Measurements from ENCODE around the gene TRIP4.
"Not testable (repeated sequence)": the region's sequence is repeated elsewhere in the genome, so short reads cannot be mapped to it uniquely, and the experiment has no call there.

TRIP4 gene

DNA sequence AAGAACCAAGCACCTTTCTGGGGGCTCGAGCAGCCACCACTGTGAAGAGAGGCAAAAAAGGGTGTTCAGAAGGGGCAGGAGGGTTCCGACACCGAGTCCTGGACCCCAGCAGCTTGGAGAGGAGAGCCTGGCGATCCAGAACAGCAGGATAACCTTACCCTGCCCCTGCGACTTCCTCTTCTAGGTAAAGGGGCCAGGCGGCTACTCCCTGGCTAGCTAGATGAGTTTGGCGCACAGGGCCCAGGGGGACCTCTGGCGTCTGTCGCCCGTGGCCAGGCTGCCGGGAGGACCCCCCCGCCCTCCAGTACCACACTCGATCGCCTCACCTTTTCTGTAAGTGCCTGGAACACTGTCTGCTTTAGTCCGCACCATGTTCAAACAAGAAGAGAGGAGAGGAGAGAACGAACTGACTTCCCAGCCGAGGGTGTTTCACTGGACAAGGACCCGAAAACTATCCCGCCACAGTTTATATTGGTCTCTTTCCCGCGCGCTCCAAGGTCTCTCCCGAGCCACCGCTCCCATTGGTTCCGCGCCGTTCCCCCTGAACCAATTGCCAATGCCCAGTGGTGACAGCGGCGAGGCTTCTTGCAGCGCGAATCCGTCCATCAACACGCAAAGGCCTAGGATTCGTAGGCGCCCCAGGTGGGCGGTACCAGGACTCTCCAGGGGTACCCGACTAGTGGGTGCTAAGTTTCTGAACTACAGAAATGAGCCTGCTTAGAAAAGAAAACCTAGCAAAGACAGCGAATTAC is 6.5 kb upstream of the TRIP4 start, which contains the start of gene PCLAF:
PCLAF (minus strand) TSS at position 442 of the 752 bp plus-strand sequence; CDS start at position 372, 70 bp downstream.
- DNase-seq (ENCODE audit: low read depth) = peak; percentile 94

DNA sequence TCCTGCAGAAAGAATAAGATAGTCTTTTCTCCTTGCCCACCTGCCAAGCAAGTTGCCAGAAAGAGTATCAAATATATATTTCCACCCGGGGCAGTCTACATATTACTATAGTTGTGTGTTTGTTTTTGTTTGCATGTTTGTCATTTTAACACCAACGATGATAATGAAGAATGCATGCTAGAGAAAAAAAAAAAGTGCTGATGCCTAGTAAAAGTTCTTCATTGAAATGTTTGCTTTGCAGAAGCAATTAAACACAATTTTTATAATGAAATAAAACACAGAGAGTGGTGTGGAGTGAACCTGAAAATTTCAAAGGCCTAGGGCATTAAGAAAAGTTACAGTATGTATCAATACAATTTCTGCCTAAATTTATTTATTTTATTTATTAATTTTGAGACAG is 3.9 kb upstream of the TRIP4 start:
- no peak for DNase-seq (ENCODE audit: low read depth)

DNA sequence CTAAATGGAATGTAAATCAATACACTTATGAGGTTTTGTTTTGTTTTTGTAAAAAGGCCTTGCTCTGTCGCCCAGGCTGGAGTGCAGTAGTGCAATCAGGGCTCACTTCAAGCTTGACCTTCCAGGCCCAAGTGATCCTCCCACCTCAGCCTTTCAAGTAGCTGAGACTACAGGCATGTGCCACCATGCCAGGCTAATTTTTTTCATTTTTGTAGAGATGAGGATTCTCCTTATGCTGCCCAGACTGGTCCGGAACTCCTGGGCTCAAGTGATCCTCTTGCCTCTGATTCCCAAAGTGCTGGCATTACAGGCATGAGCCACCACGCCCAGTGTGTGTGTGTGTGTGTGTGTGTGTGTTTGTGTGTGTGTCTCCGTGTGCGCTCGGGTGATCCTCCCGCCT is 1.3 kb upstream of the TRIP4 start:
- no peak for DNase-seq (ENCODE audit: low read depth)

DNA sequence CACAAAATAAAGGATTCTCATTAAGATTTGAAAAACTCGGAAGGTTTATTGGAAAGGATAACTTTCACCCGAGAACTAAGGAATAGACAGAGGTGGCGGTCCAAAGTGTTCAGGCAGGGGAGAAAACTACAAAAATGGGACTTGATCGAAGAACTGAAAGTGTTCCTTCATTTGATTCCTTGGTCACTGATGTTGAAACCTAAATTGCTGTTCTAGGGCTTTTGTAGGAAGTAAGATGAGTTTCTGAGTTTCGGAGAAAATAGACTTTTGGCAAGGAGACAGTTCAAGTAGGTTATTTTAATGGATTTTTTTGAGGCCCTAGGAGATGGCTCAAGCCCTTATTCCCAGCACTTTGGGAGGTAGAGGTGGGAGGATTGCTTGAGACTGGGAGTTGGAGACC is 1.4 kb downstream of the TRIP4 start:
- DNase-seq (ENCODE audit: low read depth) = no peak

DNA sequence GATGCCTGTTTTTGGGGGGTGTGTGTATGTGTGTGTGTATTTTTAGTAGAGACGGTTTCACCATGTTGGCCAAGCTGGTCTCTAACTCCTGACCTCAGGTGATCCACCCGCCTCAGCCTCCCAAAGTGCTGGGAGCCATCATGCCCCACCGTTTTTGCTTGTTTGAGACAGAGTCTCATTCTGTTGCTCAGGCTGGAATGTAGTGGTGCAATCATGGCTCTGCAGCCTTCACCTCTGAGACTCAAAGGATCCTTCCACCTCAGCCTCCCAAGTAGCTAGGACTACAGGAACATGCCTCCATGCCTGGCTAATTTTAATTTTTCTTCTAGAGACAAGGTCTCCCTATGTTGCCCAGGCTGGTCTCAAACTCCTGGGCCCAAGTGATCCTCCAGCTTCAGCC is 4.8 kb downstream of the TRIP4 start:
- DNase-seq (ENCODE audit: low read depth) = not testable (repeated sequence)

DNA sequence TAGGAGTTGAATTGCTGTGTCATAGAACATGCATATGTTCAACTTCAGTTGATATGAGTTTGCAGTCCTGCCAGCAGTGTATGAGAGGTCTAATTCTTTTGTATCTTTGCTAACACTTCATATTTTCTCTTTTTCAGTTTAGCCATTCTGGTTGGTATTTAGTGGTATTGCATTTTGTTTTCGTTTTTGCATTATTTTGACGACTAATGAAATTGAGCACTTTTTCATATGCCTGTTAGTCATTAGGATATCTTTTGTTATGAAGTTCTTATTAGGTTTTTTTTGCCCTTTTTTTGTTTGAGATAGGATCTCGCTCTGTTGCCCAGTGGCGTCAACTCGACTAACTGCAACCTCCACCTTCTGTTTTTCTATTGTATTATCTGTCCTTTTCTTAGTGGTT is 9.2 kb downstream of the TRIP4 start:
- DNase-seq (ENCODE audit: low read depth) = no peak

DNA sequence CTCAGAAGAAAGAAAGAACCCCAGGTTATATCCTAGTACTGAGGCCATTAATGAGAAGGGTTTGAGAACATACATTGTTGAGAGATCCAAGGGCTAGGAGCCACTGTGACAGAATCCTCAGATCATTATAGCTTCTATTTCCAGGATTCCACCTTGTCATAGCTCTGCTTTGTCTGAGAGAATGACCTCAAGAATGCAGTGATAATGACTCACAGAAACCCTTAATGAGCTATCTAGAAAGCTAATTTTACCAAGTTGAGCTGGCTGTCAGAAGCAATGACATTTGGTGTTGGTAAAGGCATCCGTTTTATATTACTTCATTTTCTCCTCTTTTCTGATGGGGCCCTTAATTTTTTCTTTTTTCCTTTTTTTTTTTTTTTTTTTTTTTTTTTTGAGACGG is 10.9 kb downstream of the TRIP4 start:
- DNase-seq (ENCODE audit: low read depth) = no peak

DNA sequence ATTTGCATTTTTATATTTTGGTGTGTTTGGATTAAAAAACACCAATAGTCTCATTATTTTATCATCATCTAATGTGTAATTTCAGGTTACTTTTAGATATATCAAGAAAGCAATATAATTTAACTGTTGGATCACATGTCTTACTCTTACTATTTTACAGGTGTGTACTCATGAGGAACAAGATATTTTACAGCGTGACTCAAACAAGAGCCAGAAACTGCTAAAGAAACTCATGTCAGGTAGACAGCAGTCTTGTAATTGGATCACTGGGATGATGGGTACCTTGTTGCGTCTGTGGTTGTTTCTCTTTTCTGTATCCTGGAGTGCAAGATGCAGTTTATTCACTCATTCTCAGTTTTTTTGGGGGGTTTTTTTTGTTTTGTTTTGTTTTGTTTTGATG is 12.9 kb downstream of the TRIP4 start:
- no peak for DNase-seq (ENCODE audit: low read depth)

DNA sequence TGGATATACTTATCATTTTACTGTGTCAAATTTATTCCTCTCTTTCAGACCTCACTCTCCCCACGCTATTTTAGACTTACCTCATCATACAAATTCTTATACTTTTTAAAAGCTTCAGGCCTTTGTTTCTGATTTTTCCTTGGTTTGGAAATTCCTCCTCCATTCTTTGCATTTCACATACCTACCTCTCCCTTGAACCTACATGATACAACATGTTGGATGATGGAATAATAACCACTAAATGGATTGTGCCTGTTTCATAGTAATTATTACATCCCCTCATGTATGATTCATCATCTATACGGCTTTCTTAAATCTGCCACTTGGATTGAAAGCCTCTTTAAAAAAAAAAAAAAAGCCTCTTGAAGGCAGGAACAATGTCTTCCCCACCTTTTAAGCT is 24.6 kb downstream of the TRIP4 start:
- DNase-seq (ENCODE audit: low read depth) = no peak

DNA sequence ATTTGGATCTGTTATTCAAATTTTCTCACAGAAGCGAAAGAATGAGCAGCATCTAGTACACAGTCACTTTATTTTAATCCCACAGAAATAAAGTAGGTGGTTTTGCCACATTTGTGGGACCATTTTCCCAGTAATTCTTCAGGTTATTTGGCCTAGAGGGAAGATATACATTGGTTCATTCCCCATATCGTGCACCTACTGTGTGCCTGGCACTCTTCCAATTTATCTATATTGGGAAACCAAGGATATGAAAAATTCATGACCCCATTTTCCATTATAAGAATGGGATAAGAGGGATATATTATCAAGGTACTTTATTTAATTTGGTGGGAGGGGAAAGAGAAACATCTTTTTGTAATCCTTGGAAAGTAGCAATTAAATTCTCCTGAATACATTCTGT is 35.1 kb downstream of the TRIP4 start:
- DNase-seq (ENCODE audit: low read depth) = no peak

DNA sequence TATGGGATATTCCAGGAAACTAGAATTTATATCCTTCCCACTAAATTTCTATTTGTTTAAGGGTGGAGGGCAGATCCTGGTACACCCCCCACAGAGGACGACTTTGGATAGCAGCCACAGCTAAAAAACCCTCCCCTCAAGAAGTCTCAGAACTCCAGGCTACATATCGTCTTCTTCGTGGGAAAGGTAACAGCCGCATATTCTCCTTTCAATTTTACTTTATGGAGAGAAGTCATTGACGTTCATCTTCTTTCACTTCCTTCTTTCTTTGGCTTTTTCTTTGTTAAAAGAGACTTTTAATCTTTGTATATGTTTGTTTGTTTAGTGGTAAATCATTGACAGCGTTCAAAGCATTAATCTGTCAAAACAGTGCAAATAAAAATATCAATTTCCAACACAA is 36.3 kb downstream of the TRIP4 start:
- DNase-seq (ENCODE audit: low read depth) = no peak

DNA sequence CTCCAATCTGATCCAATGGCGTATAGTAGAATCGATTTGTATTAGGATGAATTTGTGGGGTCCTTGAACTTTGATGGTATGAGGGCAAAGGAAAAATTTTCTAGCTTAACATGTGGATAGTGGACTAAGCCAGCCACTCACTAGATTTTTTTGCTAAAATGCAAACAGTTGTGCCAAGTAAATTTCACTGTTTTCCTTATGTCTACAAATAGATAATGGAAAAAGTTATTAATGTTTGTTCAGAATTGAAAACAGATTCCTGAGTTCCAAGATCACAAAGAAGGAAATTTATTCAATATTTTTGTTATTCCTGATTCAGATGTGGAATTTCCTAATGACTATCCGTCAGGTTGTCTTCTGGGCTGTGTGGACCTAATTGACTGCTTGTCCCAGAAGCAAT is 37.6 kb downstream of the TRIP4 start:
- no peak for DNase-seq (ENCODE audit: low read depth)

DNA sequence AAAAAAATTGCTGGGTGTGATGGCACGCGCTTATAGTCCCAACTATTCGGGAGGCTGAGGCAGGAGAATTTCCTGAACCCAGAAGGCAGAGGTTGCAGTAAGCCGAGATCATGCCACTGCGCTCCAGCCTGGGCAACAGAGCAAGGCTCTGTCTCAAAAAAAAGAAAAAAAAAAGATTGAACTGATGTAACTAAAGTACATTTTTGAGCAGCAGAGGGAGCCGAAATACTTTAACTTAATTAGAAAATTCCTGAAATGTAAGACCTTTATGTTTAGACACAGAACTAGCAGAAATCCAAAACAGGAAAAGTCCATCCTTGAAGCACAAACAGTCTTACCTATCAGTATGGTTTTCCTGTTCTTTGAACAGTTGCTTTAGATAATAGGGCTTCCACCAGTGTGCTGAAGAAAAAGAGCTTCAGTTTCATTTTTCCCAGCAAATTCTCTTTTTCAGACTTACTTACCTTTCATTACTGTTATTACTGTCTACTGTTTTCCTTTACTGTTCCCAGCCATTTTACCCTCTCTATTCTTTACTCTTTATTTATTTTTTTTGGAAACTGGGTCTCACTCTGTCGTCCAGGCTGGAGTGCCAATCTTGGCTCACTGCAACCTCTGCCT is 39.3 kb downstream of the TRIP4 start:
- no peak for DNase-seq (ENCODE audit: low read depth)

DNA sequence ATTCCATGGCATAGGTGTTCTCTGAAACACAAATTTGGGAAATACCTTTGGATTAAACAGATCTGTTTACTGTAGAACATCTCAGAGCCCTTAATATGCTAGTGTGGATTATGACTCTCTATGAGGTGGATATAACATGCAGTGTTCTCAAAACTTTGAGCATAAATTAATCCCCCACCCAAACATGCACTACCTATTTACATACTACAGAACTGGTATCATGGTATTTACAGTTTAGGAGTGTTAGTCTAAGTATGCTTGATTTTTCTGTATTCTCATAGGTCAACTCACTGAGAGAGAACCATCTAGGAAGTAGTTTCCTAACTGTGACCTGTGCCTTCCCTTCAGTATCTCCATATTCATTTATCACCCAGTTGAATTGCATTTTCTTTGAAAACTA is 41.8 kb downstream of the TRIP4 start:
- DNase-seq (ENCODE audit: low read depth) = no peak

DNA sequence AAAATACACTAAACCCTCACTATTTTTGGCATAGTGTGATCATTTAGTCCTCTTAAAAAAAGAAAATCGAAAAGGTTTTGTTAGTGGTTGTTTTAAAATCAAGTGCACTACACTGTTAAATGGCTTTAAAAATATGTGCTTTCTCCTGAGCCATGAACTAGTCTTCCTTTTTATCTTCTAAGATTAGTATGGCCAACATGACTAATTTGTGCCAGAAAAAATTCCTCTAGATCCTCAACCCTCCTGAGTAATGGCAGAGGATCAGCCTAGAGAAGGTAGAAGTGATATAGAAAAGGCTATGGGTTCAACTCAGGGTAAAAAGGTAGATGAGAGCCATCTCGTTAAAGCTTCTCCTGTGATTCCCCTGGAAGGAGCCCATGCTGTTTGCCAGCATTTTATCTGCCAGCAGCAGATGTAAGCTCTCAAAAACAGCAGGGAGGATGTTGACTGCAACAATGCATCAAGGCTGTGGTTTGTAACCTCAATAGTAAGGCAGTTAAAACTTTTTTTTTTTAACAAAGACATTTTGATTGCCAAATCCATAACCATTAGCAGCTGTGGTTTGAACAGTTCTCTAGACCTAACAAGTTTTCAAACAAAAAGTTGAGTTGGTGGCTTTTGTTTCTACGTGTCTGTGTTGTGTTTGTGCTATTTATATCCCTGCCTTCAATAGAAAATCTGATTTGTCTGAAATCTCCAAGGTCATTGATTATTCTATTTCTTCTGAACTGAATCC is 42.5 kb downstream of the TRIP4 start:
- no peak for DNase-seq (ENCODE audit: low read depth)

DNA sequence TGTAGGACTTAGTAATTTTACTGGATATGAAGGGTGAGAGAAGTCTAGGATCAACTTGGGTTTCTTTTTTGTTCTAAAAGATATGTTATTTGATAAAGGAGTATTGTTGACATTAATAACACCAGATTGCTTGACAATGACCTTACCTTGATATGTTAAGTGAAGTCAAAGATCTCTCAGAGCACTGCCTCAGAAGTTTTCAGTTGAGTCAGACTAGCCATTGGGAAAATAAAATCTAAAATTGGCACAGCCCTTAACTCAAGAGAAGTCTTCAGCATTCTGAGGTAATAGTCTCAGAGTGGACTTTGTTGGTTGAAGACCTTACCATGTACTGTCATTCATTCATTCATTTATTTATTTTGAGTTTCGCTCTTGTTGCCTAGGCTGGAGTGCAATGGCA is 50.3 kb downstream of the TRIP4 start:
- DNase-seq (ENCODE audit: low read depth) = no peak

DNA sequence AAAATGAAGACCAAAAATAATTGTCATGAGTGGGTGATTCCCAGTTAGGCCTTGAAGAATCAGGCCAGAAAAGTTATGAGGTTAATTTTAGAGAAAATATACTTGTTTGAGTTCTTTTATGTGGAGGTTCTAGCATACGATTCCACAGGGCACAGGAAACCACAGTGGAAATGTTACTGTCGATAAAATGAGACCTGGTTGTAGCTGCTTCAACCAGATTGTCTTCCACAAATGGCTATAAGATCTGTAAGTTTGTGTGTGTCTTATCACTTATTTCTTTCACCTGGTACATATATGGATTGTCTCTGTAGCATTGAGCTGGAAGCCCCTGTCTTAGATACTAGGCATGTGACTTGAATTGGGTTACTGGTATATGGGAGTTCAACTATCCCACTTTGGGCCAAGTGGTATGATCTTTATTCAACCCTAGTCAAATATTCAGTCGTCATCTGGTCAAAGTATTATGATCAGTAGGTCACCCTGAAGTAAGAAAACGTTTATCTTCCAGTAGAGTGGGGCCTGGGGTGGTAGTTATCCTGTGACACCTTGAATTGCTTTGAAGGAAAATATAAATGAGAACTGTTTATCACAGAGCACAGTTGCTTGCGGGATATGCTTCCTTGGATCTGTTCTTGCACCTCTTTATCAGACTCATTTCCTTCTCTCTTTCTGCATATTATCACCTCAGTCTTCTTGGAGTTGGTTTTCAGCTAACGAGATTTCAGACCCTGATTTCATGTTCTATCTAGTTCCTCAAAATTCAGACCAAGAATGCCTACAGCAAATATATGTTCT is 51.2 kb downstream of the TRIP4 start:
- DNase-seq (ENCODE audit: low read depth) = no peak

DNA sequence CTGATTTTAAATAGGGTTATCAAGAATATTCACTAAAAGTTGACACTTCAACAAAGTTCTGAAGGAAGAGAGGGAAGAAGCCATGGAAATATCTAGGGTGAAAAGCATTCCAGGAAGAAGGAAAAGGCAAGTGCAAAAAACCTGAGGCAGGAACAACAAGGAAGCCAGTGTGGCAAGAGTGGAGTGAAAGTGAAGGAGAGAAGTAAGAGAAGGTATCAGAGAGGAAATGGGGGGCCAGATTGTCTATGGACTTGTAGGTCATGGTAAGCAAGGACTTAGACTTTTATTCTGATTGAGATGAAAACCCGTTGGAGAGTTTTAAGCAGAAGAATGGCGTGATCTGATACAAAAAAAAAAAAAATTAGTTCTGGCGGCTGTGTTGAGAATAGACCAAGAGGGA is 54.2 kb downstream of the TRIP4 start:
- DNase-seq (ENCODE audit: low read depth) = no peak

DNA sequence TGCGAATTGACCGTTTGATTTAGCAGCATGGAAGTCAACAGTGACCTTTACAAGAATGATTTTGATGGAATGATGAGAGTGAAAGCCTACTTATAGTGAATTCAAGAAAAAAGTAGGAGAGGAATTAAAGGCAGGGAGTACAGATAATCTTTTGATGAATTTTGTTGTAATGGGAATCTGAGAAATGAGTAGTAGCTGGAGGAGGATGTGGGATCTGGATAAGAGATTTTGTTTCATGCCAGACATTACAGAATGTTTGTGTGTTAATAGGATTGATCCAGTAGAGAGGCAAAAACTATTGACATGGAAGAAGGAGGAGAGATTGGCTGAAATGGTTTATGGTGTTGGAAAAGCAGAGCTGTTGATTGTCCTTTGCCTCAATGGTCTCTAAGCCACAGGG is 55.4 kb downstream of the TRIP4 start:
- DNase-seq (ENCODE audit: low read depth) = no peak

DNA sequence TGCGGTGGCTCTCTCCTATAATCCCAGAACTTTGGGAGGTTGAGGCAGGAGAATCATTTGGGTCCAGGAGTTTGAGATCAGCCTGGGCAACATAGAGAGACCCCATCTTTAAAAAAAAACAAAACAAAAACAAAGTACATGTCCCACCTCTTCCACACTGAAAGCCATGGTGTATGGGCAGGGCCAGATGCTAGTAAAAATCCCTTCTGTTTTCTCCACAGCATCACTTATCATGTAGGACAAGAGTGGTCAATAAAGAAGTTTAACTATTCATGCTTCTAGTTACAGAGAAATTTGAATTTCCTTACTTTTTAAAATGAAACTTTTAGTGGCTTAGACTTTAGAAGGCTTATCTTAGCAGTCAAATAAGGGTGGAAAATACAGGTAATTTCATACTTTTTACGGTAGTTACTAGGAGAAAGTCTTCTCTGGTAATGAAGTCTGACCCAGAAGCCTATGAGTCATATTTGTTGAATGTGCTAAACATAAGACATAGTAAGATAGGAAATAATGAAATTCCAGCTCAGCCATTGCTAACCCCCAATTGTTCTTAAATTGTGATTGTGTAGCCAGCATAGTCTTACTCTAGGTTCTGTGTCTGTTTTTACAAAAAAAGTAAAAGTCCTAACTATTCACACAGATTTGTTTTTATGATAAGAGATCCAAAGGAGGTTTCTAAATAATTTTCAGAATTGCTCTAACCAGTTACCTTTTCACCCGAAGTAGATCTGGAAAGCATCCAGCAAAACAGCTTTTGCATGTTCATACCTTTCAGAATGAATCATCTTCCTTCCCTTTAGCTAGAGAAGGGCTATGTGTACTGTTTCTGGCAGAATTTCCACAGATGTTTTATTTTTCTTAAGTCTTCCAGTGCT is 56.3 kb downstream of the TRIP4 start:
- DNase-seq (ENCODE audit: low read depth) = no peak

DNA sequence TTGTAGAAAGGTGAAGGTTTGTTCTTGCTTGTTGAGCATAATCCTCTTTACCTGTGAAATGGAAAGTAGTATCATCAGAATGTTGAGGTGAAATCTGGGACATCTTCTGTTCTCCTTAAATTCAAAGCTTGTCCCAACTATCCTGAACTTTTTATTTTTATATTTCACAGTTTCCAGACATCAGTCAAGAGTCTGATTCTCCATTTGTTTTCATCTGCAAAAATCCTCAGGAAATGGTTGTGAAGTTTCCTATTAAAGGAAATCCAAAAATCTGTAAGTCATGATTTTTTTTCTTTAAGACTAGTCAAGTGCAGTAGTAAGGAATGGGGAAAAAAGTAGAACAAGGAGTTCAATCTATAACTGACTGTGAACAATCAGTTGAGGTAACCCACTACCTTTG is 57.2 kb downstream of the TRIP4 start:
- DNase-seq (ENCODE audit: low read depth) = no peak
